Stimulated activated CD8-positive, alpha-beta memory T cell treated with anti-CD3 and anti-CD28 coated beads, Interleukin-4, amount 100 ng/mL, for 24 hours (primary cell): ENCODE data around the gene DNAJC27.

Experiments used
- DNase-seq: peaks from one replicate; pipeline ENCODE4 v3.0.0-alpha.2; 2020; ENCODE audit warnings: low read depth

DNAJC27 gene

GRCh38 chr2:24906466-24906865 is 65.3 kb downstream of the DNAJC27 start:
- no peak for DNase-seq

- DNase-seq, result no peak
Observed at GRCh38 chr2:24903161-24904103, 68.3 kb downstream of the DNAJC27 start.

GRCh38 chr2:24899361-24899910 is 72.3 kb downstream of the DNAJC27 start:
- DNase-seq, result no peak

GRCh38 chr2:24898122-24899109 is 73.3 kb downstream of the DNAJC27 start:
- no peak for DNase-seq

GRCh38 chr2:24894750-24895149 is 77.0 kb downstream of the DNAJC27 start:
- DNase-seq, result no peak

- no peak for DNase-seq
Observed at GRCh38 chr2:24893934-24894333, 77.8 kb downstream of the DNAJC27 start.
